Measurements from ENCODE around the gene ELF1. TPM values are rescaled to one million over a fixed set of nuclear protein-coding genes. Genes with fewer than 3 reads are reported as not detected.
"Not testable (repeated sequence)": the region's sequence is repeated elsewhere in the genome, so short reads cannot be mapped to it uniquely, and the experiment has no call there.

Gene ELF1
- total and polyA plus RNA-seq, 2 experiments from 2014 or later = 39.4 to 91.1 TPM

DNA sequence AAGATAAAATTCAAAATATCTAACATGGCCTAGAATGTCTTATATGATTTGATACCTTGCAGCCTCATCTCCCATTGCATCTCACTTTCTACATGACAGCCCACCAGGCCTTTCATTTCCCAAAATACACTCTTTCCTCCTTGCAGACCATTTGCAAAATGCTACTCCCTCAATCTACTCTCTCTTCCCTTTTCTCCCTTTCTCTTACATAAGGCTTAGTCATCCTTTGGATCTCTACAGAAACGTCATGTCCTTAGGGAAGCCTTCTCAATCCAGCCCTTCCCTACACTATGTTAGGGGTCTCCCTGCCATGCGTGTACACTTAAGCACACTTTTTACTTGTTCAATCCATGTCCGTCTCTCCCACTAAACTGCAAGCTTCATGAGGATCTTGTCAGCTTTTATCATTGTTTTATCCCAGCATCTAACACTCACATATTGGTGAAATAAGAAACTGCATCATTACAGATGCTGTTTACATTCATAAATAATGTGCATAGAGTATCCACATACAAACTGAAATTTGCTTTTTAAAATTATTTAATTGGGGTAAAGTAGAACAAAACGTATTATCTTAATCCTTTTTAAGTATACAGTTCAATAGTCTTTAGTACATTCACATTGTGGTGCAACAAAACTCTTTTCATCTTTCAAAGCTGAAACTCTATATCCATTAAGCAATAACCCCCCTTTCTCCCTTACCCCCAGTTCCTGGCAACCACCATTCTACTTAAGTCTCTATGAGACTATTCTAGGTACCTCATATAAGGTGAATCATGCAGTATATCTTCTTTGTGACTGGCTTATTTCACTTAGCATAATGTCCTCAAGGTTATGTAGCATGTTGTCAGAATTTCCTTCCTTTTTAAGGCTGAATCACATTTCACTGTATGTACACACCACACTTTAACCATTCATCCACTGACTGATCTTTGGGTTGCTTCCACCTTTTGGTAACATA, 30.6 kb upstream of the ELF1 start:
- Histone ChIP-seq H3K4me2 (no peak overlapping the region), H3K4me1 (ENCODE audit: insufficient read depth) (peaks cover 16% of the 10 kb centered on the region), H3K4me3 (no peak overlapping the region), H2AFZ (no peak overlapping the region), H3K27ac (no peak overlapping the region), H3K9me3 (ENCODE audit: low read depth) (no peaks in the 10 kb centered on the region), H3K36me3 (replicated peaks; ENCODE audit: insufficient read depth, low read depth) (no peaks in the 10 kb centered on the region), H3K79me2 (peaks cover 98% of the 10 kb centered on the region), H4K20me1 (ENCODE audit: insufficient read depth, poor library complexity, severe bottlenecking) (peaks cover 42% of the 10 kb centered on the region), H3K27me3 (no peaks in the 10 kb centered on the region), H3K9me2 (replicated peaks; ENCODE audit: insufficient read depth) (no peaks in the 10 kb centered on the region)
- TF ChIP-seq EZH2 (IDR thresholded peaks at IDR 0.05; ENCODE audit: borderline replicate concordance) = no peak
- TF ChIP-seq, protein P1, sequence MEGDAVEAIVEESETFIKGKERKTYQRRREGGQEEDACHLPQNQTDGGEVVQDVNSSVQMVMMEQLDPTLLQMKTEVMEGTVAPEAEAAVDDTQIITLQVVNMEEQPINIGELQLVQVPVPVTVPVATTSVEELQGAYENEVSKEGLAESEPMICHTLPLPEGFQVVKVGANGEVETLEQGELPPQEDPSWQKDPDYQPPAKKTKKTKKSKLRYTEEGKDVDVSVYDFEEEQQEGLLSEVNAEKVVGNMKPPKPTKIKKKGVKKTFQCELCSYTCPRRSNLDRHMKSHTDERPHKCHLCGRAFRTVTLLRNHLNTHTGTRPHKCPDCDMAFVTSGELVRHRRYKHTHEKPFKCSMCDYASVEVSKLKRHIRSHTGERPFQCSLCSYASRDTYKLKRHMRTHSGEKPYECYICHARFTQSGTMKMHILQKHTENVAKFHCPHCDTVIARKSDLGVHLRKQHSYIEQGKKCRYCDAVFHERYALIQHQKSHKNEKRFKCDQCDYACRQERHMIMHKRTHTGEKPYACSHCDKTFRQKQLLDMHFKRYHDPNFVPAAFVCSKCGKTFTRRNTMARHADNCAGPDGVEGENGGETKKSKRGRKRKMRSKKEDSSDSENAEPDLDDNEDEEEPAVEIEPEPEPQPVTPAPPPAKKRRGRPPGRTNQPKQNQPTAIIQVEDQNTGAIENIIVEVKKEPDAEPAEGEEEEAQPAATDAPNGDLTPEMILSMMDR (IDR thresholded peaks at IDR 0.05; ENCODE audit: poor library complexity) = no peak
- no peak for TF ChIP-seq EZH2phosphoT487 (IDR thresholded peaks at IDR 0.05; ENCODE audit: low read depth, severe bottlenecking, unreplicated experiment)
- WGBS (ENCODE audit: low lambda C conversion rate, missing lambda C conversion rate) = 94% methylated on average over 4 of the region's 4 CpGs
- no peak for DNase-seq (ENCODE audit: low spot score)

- no peak for DNase-seq (ENCODE audit: low spot score)
- Histone ChIP-seq H3K79me2 (peaks cover 98% of the 10 kb centered on the region), H3K9me3 (ENCODE audit: low read depth) (no peaks in the 10 kb centered on the region), H3K27ac (no peak overlapping the region), H3K4me1 (ENCODE audit: insufficient read depth) (peaks cover 7% of the 10 kb centered on the region), H3K9me2 (replicated peaks; ENCODE audit: insufficient read depth) (no peaks in the 10 kb centered on the region), H2AFZ (no peak overlapping the region), H3K36me3 (replicated peaks; ENCODE audit: insufficient read depth, low read depth) (no peaks in the 10 kb centered on the region), H3K27me3 (no peaks in the 10 kb centered on the region), H3K4me2 (no peak overlapping the region), H4K20me1 (ENCODE audit: insufficient read depth, poor library complexity, severe bottlenecking) (peaks cover 33% of the 10 kb centered on the region), H3K4me3 (no peak overlapping the region)
- 96% methylated on average over 5 of the region's 5 CpGs for WGBS (ENCODE audit: low lambda C conversion rate, missing lambda C conversion rate)
- TF ChIP-seq EZH2 (IDR thresholded peaks at IDR 0.05; ENCODE audit: borderline replicate concordance) (no peak), EZH2phosphoT487 (IDR thresholded peaks at IDR 0.05; ENCODE audit: low read depth, severe bottlenecking, unreplicated experiment) (no peak)
- TF ChIP-seq, protein P1 (IDR thresholded peaks at IDR 0.05; ENCODE audit: poor library complexity) = no peak
Measured at GRCh38 chr13:41048640-41049039, 29.5 kb upstream of the ELF1 start.

DNA sequence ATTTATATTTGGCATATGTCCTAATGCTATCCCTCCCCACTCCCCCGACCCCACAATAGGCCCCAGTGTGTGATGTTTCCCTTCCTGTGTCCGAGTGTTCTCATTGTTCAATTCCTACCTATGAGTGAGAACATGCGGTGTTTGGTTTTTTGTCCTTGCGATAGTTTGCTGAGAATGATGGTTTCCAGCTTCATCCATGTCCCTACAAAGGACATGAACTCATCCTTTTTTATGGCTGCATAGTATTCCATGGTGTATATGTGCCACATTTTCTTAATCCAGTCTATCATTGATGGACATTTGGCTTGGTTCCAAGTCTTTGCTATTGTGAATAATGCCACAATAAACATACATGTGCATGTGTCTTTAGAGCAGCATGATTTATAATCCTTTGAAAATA, 23.3 kb upstream of the ELF1 start:
- not testable (repeated sequence) for H3K9me3 ChIP-seq (ENCODE audit: low read depth); H3K36me3 ChIP-seq (replicated peaks; ENCODE audit: insufficient read depth, low read depth); H3K4me1 ChIP-seq (ENCODE audit: insufficient read depth); H3K4me2 ChIP-seq; H3K9me2 ChIP-seq (replicated peaks; ENCODE audit: insufficient read depth); H2AFZ ChIP-seq; DNase-seq (ENCODE audit: low spot score); H3K27ac ChIP-seq; H3K27me3 ChIP-seq; H4K20me1 ChIP-seq (ENCODE audit: insufficient read depth, poor library complexity, severe bottlenecking); H3K4me3 ChIP-seq
- 92% methylated on average over 3 of the region's 4 CpGs for WGBS (ENCODE audit: low lambda C conversion rate, missing lambda C conversion rate)
- peaks cover 86% of the 10 kb centered on the region for H3K79me2 ChIP-seq

DNA sequence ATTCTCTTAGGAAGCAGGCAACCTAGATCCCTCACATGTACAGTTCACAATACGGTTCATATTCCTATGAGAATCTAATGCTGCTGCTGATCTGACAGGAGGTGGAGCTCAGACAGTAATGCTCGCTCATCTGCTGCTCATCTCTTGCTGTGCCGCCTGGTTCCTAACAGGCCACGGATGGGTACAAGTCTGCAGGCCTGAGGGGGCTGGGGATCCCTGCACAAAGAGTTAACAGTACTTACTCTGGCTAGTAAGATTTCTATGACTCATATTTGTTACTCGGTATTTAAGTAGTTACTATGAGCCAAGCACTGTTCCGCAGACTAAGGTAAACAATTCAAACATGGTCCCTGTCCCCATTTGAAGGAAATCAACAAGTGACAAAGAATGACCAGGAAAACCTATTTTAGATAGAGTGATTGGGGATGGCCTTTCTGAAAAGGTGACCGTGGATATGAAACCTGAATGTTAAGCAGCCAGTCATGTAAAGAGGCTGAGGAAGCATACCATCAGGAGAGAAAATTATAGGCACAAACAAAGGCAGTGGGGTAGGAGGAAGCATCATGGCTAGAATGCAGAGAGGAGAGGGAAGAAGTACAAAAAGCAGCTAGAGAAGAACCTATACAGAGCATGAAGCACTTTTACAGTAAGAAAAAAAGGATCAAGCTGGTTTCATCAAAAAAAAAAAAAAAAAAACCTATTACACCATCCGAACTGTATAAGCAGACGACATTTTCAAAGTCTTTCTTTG, 21.6 kb upstream of the ELF1 start:
- TF ChIP-seq, protein P1 (IDR thresholded peaks at IDR 0.05; ENCODE audit: poor library complexity) = no peak
- TF ChIP-seq EZH2phosphoT487 (IDR thresholded peaks at IDR 0.05; ENCODE audit: low read depth, severe bottlenecking, unreplicated experiment) = no peak
- TF ChIP-seq EZH2 (IDR thresholded peaks at IDR 0.05; ENCODE audit: borderline replicate concordance) = no peak
- H3K79me2 ChIP-seq = peaks cover 83% of the 10 kb centered on the region
- H4K20me1 ChIP-seq (ENCODE audit: insufficient read depth, poor library complexity, severe bottlenecking) = peaks cover 3% of the 10 kb centered on the region
- H3K4me3 ChIP-seq = no peak overlapping the region
- no peak overlapping the region for H2AFZ ChIP-seq
- H3K4me1 ChIP-seq (ENCODE audit: insufficient read depth) = no peaks in the 10 kb centered on the region
- 91% methylated on average over 9 of the region's 9 CpGs for WGBS (ENCODE audit: low lambda C conversion rate, missing lambda C conversion rate)
- H3K27me3 ChIP-seq = no peaks in the 10 kb centered on the region
- DNase-seq (ENCODE audit: low spot score) = no peak
- no peaks in the 10 kb centered on the region for H3K36me3 ChIP-seq (replicated peaks; ENCODE audit: insufficient read depth, low read depth)
- H3K9me2 ChIP-seq (replicated peaks; ENCODE audit: insufficient read depth) = no peaks in the 10 kb centered on the region
- no peak overlapping the region for H3K4me2 ChIP-seq
- H3K27ac ChIP-seq = no peak overlapping the region
- no peaks in the 10 kb centered on the region for H3K9me3 ChIP-seq (ENCODE audit: low read depth)
